Small intestine (tissue), 7 donors: ENCODE measurements around the gene FAM89B. TPM values are rescaled to one million over a fixed set of nuclear protein-coding genes. Genes with fewer than 3 reads are reported as not detected.
A peak's percentile ranks its signal among the peaks of the same experiment; 100 is the strongest.

Source experiments
- DNase-seq, 2 donors: peaks; one replicate each; pipeline versions ENCODE4 v3.0.0 to v3.0.0-alpha.2; 2013
- FAIRE-seq: peaks from 2 replicates; lab custom pipeline; 2012; peaks lifted over from hg19 to GRCh38; lab: Jason Lieb, UNC
- H3K27ac ChIP-seq, 3 donors: one replicate each; pipeline ENCODE4 v1.5.1; 2013; ENCODE audit warnings: low read length in 2 of 3, mild to moderate bottlenecking in 2 of 3, control low read depth in 1 of 3, inconsistent platforms in 1 of 3, low read depth in 1 of 3, moderate library complexity in 1 of 3
- H3K27me3 ChIP-seq, 3 donors: one replicate each; pipeline ENCODE4 v1.6.1; 2013; ENCODE audit warnings: low read length in 3 of 3, inconsistent platforms in 1 of 3; ENCODE audit not compliant: control insufficient read depth in 3 of 3, insufficient read depth in 3 of 3
- H3K36me3 ChIP-seq, 3 donors: one replicate each; pipeline ENCODE4 v1.6.1; 2013; ENCODE audit warnings: low read length in 3 of 3, inconsistent platforms in 1 of 3, low read depth in 1 of 3, mild to moderate bottlenecking in 1 of 3, moderate library complexity in 1 of 3; ENCODE audit not compliant: control insufficient read depth in 3 of 3, insufficient read depth in 2 of 3
- H3K4me1 ChIP-seq, 3 donors: one replicate each; pipeline ENCODE4 v1.6.1; 2013; ENCODE audit warnings: low read length in 2 of 3, inconsistent platforms in 1 of 3, low read depth in 1 of 3, mild to moderate bottlenecking in 1 of 3, moderate library complexity in 1 of 3; ENCODE audit not compliant: control insufficient read depth in 3 of 3, insufficient read depth in 2 of 3
- H3K4me3 ChIP-seq, 3 donors: one replicate each; pipeline ENCODE4 v1.5.1; 2013; ENCODE audit warnings: low read length in 3 of 3, control low read depth in 1 of 3, inconsistent platforms in 1 of 3, low read depth in 1 of 3, mild to moderate bottlenecking in 1 of 3, moderate library complexity in 1 of 3
- H3K9me3 ChIP-seq, 2 donors: one replicate each; pipeline ENCODE4 v1.6.1; 2013; ENCODE audit warnings: low read depth in 1 of 2, low read length in 1 of 2; ENCODE audit not compliant: control insufficient read depth in 2 of 2, insufficient read depth in 1 of 2
- WGBS, 3 donors: extraction: QIAGEN DNeasy Blood & Tissue Kit; methylation state at CpG; one replicate each; pipeline ENCODE4 v1.1.7; 2013; 5-methylcytosine and 5-hydroxymethylcytosine counted together
- polyA plus RNA-seq, 4 donors: library from polyadenylated mRNA; stranded (reverse) in 3 of 4; unstranded in 1 of 4; fragments of 200-250 nt in 3 of 4; fragments of 120-200 nt in 1 of 4; gene quantifications; one replicate each; pipeline versions ENCODE4 v1.2.1 to v1.2.3, GENCODE V29; 2013
- donor health status: healthy with polysubstance abuse.
- donor health status: control.
- donor health status: control.
- donor health status: Bipolar disorder and iron deficiency.
- donor health status: healthy.

The FAM89B gene
- polyA plus RNA-seq, 4 donors = 15.9 to 39.2 (median 33.4) TPM

- Histone ChIP-seq H3K4me3 (peak overlapping the region in 1 of 3 donors; percentile 98), H3K4me1 (peaks cover 0 to 48% (median 14%) of the 10 kb centered on the region in 3 donors), H3K27ac (peak overlapping the region in 1 of 3 donors; percentile 73), H3K27me3 (no peaks in the 10 kb centered on the region), H3K9me3 (no peaks in the 10 kb centered on the region), H3K36me3 (peaks cover 13 to 78% (median 16%) of the 10 kb centered on the region in 3 donors)
- WGBS, 3 donors = 59 to 70% (median 61%) methylated on average over 6 of the region's 6 CpGs
- FAIRE-seq (no peak), DNase-seq (no peak)
These were observed 38.1 kb downstream of the FAM89B start for GRCh38 chr11:65610404-65610803.

GRCh38 chr11:65611028-65611757 is 38.9 kb downstream of the FAM89B start:
- Histone ChIP-seq H3K27me3 (no peaks in the 10 kb centered on the region), H3K27ac (peak overlapping the region in 2 of 3 donors; percentile 8 to 73), H3K4me3 (peak overlapping the region in 2 of 3 donors; percentile 91 to 98), H3K36me3 (peaks cover 9 to 71% (median 10%) of the 10 kb centered on the region in 3 donors), H3K4me1 (peaks cover 0 to 48% (median 14%) of the 10 kb centered on the region in 3 donors), H3K9me3 (no peaks in the 10 kb centered on the region)
- WGBS, 3 donors = 41 to 55% (median 52%) methylated on average over 10 of the region's 10 CpGs
- FAIRE-seq (no peak), DNase-seq (no peak)

- H3K4me3 ChIP-seq = peak overlapping the region in 2 of 3 donors; percentile 91 to 98
- H3K27ac ChIP-seq = peak overlapping the region in 2 of 3 donors; percentile 8 to 70
- no peaks in the 10 kb centered on the region for H3K27me3 ChIP-seq
- peaks cover 6 to 63% (median 6%) of the 10 kb centered on the region in 3 donors for H3K36me3 ChIP-seq
- DNase-seq (no peak), FAIRE-seq (no peak)
- H3K9me3 ChIP-seq = no peaks in the 10 kb centered on the region
- WGBS, 3 donors = 56 to 63% (median 57%) methylated on average over 12 of the region's 12 CpGs
- H3K4me1 ChIP-seq = peaks cover 3 to 48% (median 14%) of the 10 kb centered on the region in 3 donors
These were observed 39.6 kb downstream of the FAM89B start for GRCh38 chr11:65611758-65612603.

- FAIRE-seq = no peak
- Histone ChIP-seq H3K27ac (peak overlapping the region in 1 of 3 donors; percentile 70), H3K4me3 (peak overlapping the region; percentile 91 to 98 (median 95)), H3K4me1 (peaks cover 3 to 47% (median 14%) of the 10 kb centered on the region in 3 donors), H3K9me3 (no peaks in the 10 kb centered on the region), H3K27me3 (no peaks in the 10 kb centered on the region), H3K36me3 (peaks cover 4 to 64% (median 9%) of the 10 kb centered on the region in 3 donors)
- no peak for DNase-seq
- 9 to 33% (median 29%) methylated on average over 7 of the region's 7 CpGs for WGBS, 3 donors
These were observed 40.4 kb downstream of the FAM89B start for GRCh38 chr11:65612691-65613090.

- Histone ChIP-seq H3K36me3 (peaks cover 5 to 64% (median 10%) of the 10 kb centered on the region in 3 donors), H3K27me3 (no peaks in the 10 kb centered on the region), H3K27ac (peak overlapping the region; percentile 86 to 98 (median 95)), H3K9me3 (no peaks in the 10 kb centered on the region), H3K4me3 (peak overlapping the region; percentile 91 to 98 (median 95)), H3K4me1 (peaks cover 3 to 44% (median 14%) of the 10 kb centered on the region in 3 donors)
- FAIRE-seq (no peak), DNase-seq (no peak)
- WGBS, 3 donors = 2 to 18% (median 8%) methylated on average over 34 to 43 of the region's 43 CpGs
These were observed 41.0 kb downstream of the FAM89B start for GRCh38 chr11:65613091-65613928.

GRCh38 chr11:65615229-65615949 is 43.1 kb downstream of the FAM89B start, which contains the start of gene PCNX3:
PCNX3 (plus strand) TSS chr11:65615776; CDS start chr11:65616312, 536 bp downstream.
- H3K36me3 ChIP-seq = peaks cover 12 to 65% (median 13%) of the 10 kb centered on the region in 3 donors
- DNase-seq (peak; percentile 100), FAIRE-seq (peak; percentile 91)
- H3K4me3 ChIP-seq = peak within 1 kb of the TSS; percentile 91 to 98 (median 95)
- H3K27me3 ChIP-seq = no peaks in the 10 kb centered on the region
- no peaks in the 10 kb centered on the region for H3K9me3 ChIP-seq
- H3K27ac ChIP-seq = peak within 1 kb of the TSS; percentile 80 to 98 (median 95)
- 0% methylated on average over 55 of the region's 55 CpGs for WGBS, 3 donors
- peaks cover 3 to 37% (median 14%) of the 10 kb centered on the region in 3 donors for H3K4me1 ChIP-seq

GRCh38 chr11:65615950-65616574 is 43.7 kb downstream of the FAM89B start:
- no peaks in the 10 kb centered on the region for H3K27me3 ChIP-seq
- DNase-seq = peak in 1 of 2 donors; percentile 45
- H3K27ac ChIP-seq = peak overlapping the region; percentile 77 to 98 (median 95)
- H3K9me3 ChIP-seq = no peaks in the 10 kb centered on the region
- no peak for FAIRE-seq
- WGBS, 3 donors = 0 to 1% (median 0%) methylated on average over 24 to 50 of the region's 50 CpGs
- peaks cover 15 to 65% (median 19%) of the 10 kb centered on the region in 3 donors for H3K36me3 ChIP-seq
- H3K4me3 ChIP-seq = peak overlapping the region; percentile 75 to 91 (median 85)
- peaks cover 3 to 31% (median 12%) of the 10 kb centered on the region in 3 donors for H3K4me1 ChIP-seq
